Ishikawa (cell line): ENCODE measurements around the gene TSPAN6.

Source experiments
- CEBPB ChIP-seq: IDR thresholded peaks from 2 replicates; pipeline ENCODE4 v1.6.1; 2012
- CREB1 ChIP-seq: IDR thresholded peaks from 2 replicates; pipeline ENCODE4 v1.6.1; 2012; ENCODE audit warnings: low read depth
- EGR1 ChIP-seq: IDR thresholded peaks from 2 replicates; pipeline ENCODE4 v1.6.1; 2012
- EP300 ChIP-seq: IDR thresholded peaks from 2 replicates; pipeline ENCODE4 v1.6.1; 2012; ENCODE audit warnings: borderline replicate concordance
- FOXM1 ChIP-seq: IDR thresholded peaks from 2 replicates; pipeline ENCODE4 v1.6.1; 2012; ENCODE audit warnings: low read depth, borderline replicate concordance
- MAX ChIP-seq: IDR thresholded peaks from 2 replicates; pipeline ENCODE4 v1.6.1; 2012
- RAD21 ChIP-seq: IDR thresholded peaks from 2 replicates; pipeline ENCODE4 v1.6.1; 2012; ENCODE audit warnings: low read depth
- REST ChIP-seq: IDR thresholded peaks from 2 replicates; pipeline ENCODE4 v1.6.1; 2012; ENCODE audit warnings: low read depth, mild to moderate bottlenecking
- TAF1 ChIP-seq: IDR thresholded peaks from 2 replicates; pipeline ENCODE4 v1.6.1; 2012; ENCODE audit warnings: low read depth, mild to moderate bottlenecking
- TCF12 ChIP-seq: IDR thresholded peaks from 2 replicates; pipeline ENCODE4 v1.6.1; 2012; ENCODE audit warnings: low read depth
- USF1 ChIP-seq: IDR thresholded peaks from 2 replicates; pipeline ENCODE4 v1.6.1; 2012
- YY1 ChIP-seq: IDR thresholded peaks from 2 replicates; pipeline ENCODE4 v1.6.1; 2012; ENCODE audit warnings: low read depth
- ZBTB7A ChIP-seq: IDR thresholded peaks from 2 replicates; pipeline ENCODE4 v1.6.1; 2012; ENCODE audit warnings: low read depth

GRCh38 chrX:100611951-100612350, 24.7 kb downstream of the TSPAN6 start:
- TF ChIP-seq FOXM1 (no peak), ZBTB7A (no peak), RAD21 (no peak), MAX (no peak), TAF1 (no peak), CEBPB (no peak), USF1 (no peak), TCF12 (no peak), CREB1 (no peak), EP300 (no peak), EGR1 (no peak), REST (no peak), YY1 (no peak)
